MV-4-11 (cell line): ENCODE results near the gene TRIM6.
"Not testable (repeated sequence)": the region's sequence is repeated elsewhere in the genome, so short reads cannot be mapped to it uniquely, and the experiment has no call there.

Source experiments
- DNase-seq: peaks from one replicate; lab custom pipeline; 2025; lab: John Stamatoyannopoulos, UW

Gene TRIM6

DNA sequence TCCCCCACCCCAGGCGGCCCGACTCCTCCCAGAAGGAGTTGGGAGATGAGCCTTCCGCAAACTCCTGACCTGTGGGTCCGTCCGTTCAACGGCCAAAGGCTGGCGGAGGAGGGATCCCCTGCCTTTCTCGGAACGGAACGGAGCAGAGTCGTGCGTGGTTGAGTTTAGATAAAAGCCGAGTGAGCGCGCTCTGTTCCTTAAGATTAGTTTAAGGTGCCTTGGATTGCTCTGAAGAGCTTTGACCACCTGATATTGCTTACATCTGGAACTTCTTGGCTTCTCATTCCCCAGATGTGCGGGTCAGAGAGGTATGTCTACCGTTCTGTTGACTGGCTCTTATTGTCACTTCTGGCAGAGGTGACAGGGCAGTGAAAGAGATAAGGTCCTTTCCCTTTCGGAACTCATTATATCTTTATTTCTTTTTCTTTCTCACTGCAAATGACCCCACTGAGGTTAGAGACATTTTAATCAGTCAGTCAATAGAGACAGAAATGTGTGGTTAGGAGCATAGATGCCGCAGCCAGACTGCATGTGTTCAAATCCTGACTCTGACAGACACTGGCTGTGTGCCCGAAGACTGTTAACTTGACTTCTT, at the start of gene TRIM6:
Gene TRIM6 (plus strand): TSS at position 31 of the 595 bp plus-strand sequence. CDS start 261 bp downstream, at position 292.
- peak; percentile 34 for DNase-seq

DNA sequence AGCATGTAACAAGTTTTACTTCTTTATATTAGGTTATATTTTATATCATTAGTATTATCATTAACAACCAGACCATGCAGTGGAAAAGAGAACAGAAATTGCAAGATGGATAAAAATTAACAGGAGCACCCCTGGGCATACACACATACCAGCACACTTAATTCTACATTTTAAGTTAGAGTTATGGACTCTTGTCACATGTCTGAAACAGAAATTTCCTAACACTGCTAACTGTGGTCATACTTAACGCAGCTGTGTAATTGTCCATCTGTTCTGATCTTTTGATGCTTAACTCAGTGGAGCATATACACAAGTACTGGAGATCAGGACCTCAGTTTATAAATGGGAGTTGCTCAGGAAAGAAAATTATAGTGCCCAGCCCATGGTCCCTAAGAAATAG, 48.5 kb upstream of the TRIM6 start:
- no peak for DNase-seq

GRCh38 chr11:5548440-5548839, 48.0 kb upstream of the TRIM6 start, which contains the start of gene OR52H1:
Gene OR52H1 (minus strand): TSS chr11:5548540. CDS start chr11:5545505, 3,035 bp downstream.
- DNase-seq = no peak

- DNase-seq = no peak
Observed at GRCh38 chr11:5550440-5551095, 45.9 kb upstream of the TRIM6 start.

- DNase-seq = no peak
Observed at GRCh38 chr11:5553343-5553742, 43.1 kb upstream of the TRIM6 start.

GRCh38 chr11:5556596-5557188, 39.7 kb upstream of the TRIM6 start:
- no peak for DNase-seq

GRCh38 chr11:5557751-5558150, 38.7 kb upstream of the TRIM6 start:
- no peak for DNase-seq

GRCh38 chr11:5564259-5565019, 32.0 kb upstream of the TRIM6 start:
- DNase-seq = peak; percentile 62

DNA sequence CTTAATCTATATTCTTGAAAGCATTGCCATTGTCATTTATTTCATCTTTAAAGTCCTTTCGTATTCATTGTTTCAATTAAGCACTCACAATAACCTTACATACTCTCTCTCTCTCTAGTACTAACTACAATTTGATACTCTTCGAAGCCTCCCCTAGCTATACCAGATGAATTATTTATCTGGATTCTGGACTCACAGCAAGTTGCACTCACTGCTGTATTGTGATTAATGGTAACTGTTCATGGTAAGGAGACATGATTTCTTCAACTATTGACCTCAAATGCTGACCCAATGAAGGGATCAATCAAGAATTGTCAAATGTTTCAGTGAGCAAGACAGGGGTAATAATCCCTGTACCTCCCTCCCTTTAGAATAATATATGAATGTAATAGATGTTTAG, 21.8 kb upstream of the TRIM6 start:
- DNase-seq = no peak

DNA sequence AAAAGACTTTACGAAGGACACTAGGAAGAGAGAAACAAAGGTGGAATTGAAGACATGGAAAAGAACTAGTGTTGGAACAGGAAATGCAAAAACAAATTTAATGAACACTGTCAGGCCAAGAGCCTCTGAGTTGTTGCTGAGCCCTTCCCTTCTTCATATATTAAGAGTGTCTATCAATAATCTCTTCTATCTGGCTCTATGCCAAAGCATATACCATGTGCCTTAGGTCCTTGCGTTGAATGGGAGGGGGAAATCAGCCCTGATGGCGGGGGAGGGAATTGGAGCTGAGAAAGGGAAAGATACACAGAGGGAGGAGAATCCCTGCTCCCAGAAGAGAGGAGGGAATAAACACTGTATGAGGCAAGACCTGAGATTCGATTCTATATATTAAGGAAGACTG, 21.3 kb upstream of the TRIM6 start:
- DNase-seq = no peak

GRCh38 chr11:5577101-5577500, 19.3 kb upstream of the TRIM6 start:
- DNase-seq = no peak

GRCh38 chr11:5580577-5580976, 15.9 kb upstream of the TRIM6 start, which contains the start of gene OR52B6:
Gene OR52B6 (plus strand): TSS chr11:5580877. CDS start chr11:5580877, 0 bp downstream.
- DNase-seq = no peak

- no peak for DNase-seq
Observed at GRCh38 chr11:5581014-5581413, 15.4 kb upstream of the TRIM6 start.

GRCh38 chr11:5584458-5584857, 12.0 kb upstream of the TRIM6 start:
- DNase-seq = not testable (repeated sequence)

GRCh38 chr11:5589906-5590305, 6.5 kb upstream of the TRIM6 start:
- not testable (repeated sequence) for DNase-seq

DNA sequence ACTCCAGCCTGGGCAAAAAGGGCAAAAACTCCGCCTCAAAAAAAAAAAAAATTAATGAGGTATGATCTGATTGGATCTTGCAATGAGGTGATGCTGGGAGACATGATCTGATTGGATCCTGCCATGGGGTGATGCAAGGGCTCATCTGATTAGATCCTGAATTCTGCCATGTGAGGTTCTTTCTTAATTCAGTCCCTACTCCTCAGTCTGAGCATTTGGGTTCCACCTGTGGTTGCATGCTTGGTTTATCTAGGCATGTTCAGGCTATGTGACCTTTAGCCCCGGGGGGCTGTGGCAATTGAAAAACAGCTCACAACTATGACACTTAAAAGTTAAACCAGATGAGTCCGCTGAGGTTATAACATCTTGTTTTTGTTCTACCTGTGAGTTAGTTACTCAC, 4.8 kb upstream of the TRIM6 start:
- DNase-seq = no peak

GRCh38 chr11:5592615-5593014, 3.8 kb upstream of the TRIM6 start:
- no peak for DNase-seq

DNA sequence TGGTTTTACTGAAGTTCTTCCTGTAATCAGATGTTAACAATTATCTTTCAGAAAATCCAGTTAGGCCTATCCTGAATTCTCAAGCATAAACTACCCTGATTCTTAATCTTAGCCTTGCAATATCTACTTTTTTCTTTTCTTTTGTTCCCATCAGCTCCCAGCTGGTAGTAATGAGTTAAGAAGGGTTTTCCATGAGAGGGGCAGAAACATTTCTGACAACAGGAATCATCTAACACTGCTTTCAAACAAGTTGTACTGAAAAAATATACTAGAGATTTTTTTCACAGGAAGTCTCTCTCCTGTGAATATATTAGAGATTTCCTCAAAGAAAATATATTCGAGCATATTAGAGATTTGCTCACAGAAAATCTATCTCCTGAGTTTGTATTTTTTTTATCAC, 3.3 kb upstream of the TRIM6 start:
- no peak for DNase-seq

GRCh38 chr11:5597953-5598352, 1.5 kb downstream of the TRIM6 start:
- DNase-seq = no peak

GRCh38 chr11:5600374-5600851, 4.0 kb downstream of the TRIM6 start:
- peak; percentile 68 for DNase-seq

DNA sequence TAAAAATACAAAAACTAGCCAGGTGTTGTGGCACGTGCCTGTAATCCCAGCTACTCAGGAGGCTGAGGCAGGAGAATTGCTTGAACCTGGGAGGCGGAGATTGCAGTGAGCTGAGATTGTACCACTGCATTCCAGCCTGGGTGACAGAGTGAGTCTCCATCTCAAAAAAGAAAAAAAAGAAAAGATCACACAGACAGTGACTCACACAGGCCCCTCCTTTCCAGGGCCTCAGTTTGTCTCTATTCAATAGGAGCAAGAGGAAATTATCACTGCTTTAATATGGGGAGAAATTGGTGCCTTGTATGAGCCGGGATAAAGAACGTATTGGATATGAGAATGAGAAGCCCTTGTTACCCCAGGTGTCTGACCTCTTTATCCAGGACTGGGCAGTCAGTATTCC, 6.4 kb downstream of the TRIM6 start:
- DNase-seq = not testable (repeated sequence)

- DNase-seq = no peak
Observed at GRCh38 chr11:5603326-5603725, 6.9 kb downstream of the TRIM6 start.
